ENCODE measurements around the gene PPP1R13B.
"Not testable (repeated sequence)": the region's sequence is repeated elsewhere in the genome, so short reads cannot be mapped to it uniquely, and the experiment has no call there.

PPP1R13B gene

DNA sequence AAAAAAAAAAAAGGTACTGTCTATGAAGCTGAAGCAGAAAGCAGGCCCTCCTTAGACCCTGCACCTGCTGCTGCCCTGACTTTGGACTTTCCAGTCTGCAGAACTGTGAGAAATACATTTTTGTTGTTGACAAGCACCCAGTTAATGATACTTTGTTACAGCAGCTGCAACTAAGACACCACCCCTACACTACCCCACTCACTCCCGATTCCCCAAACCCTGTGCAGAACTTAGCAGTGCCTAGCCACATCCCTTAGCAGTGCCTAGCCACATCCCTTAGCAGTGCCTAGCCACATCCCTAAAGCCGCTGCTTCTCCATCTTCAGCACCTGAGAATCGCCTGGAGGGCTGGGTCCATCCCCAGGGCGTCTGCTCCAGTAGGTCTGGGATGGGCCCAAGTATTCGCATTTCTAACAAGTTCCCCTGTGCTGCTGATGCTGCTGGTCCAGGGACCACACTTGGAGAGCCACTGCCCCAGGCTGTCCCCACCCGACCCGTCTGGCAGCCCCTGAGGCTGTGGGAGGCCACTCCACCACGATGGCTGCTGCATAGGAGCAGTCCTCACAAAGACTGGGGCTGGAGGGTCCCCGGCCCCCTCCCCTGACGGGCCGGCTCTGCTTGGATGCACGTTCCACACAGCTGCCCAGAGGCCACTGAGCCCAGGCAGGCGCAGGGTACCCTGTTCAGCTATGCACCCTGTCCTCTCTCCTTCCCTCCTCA is 10.8 kb upstream of the PPP1R13B start:
- no peak for DNase-seq (ENCODE audit: low read depth)

DNA sequence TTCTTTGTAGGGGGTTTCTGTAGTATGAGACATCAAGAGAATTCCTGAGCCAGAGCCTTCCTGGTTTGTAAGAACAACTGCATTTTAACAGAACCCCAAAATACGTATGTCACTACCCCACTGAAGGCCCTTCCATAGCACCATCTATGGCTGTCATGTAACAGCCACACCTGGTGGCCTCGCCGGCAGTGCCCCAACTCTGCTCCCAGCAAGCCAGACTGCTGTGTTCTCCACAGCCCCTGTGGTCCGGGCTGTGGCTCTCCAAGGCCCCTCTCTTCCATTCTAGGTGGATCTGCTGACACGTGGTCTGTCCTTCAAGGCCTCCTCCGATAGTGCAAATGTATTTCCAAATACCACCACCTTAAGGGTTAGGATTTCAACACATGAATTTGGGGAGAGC is 9.9 kb upstream of the PPP1R13B start:
- DNase-seq (ENCODE audit: low read depth), result no peak

DNA sequence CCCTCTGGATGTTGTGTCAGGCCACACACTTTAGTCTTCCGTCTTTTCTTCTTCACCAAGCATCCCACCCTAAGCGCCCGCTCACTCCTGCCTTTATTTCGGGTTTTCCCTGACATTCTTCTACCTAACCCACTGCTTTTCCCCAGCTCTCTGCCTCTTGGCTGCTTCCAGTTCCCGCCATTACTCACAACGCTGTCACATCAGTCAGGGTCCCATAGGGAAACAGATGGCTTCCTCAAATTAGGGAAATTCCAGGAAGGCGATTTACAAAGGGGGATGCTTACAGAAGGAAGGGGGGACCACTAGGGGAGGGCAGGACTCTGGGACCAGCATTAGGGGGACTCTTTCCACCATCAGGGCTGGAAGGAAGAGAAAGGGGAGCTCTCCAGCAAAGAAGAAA is 9.2 kb upstream of the PPP1R13B start:
- no peak for DNase-seq (ENCODE audit: low read depth)

DNA sequence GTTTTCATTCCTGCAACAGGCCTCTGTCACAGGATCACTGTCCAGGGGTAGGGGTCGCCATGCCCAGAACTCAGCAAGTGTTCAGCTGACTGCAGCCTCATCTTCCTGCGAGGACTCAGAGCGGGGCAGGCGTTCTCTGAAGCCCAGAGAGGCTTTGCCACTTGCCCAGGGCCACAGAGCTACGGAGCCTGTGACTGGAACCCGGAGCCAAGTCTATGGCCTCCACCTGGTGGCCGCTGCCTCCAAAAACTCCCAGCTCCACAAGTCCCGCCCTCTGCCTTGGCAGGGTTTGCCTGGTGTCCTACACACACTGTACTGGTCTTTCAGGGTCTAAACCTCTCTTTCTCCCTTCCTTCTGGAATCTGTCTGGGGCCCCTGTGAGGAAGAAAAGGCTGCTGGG is 8.7 kb upstream of the PPP1R13B start:
- no peak for DNase-seq (ENCODE audit: low read depth)

DNA sequence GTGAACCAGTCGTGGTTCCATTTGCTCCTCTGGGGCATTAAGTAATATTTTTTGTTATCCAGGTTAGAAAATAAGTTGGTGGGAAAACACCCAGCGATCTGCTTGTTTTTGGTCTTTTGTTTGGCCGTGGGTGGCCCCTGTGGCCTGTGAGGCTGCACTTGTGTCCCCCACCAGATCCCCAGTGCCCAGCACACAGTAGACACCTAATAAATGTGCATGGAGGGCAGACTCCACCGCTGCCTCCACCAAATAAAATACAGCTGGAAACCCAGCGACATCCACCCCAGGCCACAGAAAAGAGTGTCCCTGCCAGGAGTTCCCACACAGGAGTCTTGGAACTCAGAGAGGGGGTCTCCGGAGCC is 8.3 kb upstream of the PPP1R13B start:
- DNase-seq (ENCODE audit: low read depth), result no peak

DNA sequence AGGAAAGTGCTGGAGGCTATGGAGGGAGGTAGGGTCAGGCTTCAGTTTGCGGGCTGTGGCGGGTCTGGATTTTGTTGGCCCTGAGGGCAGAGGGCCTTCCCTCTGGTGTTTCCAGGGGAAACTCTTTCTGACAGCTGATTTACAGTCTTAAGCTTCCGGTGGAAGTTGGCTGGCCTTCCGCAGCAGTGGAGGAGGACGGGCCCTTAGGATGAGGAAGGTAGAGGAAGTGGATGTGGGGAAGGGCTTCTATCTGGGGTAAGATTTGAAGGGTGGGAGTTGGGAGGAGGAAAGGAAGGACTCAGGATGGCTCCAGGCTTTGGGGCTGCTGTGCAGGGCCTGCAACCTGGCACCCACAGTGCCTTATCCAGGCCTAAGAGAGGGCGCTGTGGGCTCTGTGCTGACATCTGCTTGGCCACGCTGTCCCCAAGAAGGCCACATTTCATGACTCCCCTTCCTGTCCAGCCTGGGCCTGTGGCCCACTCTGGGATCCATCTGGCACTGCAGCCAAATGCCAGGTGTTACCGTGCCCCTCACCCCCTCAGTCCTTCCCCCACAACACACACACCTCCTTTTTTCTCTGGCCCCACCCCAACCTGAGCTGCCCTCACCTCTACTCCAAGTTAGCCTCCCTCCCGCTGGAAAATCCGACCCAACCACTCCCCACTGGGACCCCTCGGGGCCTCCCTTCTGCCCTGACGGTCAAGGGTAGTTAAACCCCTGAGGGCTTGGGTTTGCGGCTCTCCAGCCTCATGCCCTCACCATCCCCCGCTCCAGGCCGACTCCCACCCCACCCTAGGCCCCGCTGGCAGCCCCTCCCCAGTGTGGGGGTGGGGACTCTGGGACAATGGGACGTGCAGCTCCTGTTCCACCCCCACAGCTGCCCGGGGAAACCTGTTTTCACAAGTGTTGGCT is 7.7 kb upstream of the PPP1R13B start:
- DNase-seq (ENCODE audit: low read depth), result no peak

DNA sequence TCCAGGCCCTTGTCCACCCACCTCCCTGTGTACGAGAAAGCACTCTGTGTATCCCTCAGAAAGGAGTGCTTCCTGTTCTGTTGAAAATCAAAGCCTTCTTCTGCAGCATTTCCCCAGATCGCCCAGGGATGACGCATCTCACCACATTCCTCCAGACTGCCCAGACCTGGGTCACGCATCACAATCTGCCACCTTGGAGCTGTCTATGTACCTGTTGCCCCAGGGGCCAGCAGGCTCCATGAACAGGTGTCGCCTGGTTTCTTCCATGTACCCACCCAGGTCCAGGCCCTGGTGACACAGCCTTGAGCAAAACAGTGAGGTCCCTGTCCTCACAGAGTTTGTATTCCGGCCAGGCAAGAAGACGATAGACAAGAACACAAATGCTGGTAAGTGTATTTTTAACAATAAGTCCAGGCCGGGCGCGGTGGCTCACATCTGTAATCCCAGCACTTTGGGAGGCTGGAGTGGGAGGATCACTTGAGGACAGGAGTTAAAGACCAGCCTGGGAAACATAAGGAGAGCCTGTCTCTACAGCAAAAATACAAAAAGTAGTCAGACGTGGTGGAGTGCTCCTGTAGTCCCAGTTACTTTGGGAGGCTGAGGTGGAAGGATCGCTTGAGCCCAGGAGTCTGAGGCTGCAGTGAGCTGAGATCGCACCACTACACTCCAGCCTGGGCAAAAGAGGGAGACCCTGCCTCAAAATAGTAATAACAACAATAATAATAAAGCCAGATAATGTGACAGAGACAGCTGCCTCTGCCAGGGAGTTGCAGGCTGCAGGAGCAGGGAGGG is 6.8 kb upstream of the PPP1R13B start:
- DNase-seq (ENCODE audit: low read depth), result no peak

DNA sequence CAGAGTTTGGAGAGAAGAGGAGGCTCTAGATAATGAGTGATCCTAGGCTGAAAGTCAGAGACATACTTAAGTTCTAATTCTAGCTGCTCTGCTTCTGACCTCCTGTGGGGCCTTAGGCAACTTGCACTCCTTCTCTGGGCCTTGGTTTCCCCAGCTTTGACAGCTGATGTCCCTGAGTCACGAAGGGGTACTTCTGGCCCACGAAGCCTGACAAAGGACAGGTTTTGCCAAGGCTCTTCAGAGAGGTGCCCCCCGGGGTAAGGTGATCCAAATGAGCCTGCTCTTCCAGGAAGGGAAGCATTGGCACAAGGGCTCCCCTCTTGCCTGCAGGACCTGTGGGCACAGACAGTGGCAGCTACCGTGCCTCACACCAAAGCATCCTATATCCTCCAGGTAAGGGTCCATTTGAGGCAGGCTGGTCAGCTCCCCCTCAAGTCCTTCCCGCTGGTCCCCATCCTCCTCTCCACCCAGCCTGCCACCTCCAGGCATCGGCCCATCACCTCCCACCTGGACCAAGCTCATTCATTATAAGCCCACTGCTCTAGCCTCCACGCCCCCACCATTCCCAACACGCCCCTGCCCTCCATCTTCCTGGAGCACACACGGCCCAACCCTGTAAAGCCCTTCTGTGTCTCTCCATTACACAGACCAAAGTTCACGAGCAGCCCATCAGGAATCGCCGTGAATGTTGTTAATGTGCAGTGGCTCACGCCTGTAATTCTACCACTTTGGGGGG is 1.9 kb upstream of the PPP1R13B start:
- DNase-seq (ENCODE audit: low read depth), result no peak

DNA sequence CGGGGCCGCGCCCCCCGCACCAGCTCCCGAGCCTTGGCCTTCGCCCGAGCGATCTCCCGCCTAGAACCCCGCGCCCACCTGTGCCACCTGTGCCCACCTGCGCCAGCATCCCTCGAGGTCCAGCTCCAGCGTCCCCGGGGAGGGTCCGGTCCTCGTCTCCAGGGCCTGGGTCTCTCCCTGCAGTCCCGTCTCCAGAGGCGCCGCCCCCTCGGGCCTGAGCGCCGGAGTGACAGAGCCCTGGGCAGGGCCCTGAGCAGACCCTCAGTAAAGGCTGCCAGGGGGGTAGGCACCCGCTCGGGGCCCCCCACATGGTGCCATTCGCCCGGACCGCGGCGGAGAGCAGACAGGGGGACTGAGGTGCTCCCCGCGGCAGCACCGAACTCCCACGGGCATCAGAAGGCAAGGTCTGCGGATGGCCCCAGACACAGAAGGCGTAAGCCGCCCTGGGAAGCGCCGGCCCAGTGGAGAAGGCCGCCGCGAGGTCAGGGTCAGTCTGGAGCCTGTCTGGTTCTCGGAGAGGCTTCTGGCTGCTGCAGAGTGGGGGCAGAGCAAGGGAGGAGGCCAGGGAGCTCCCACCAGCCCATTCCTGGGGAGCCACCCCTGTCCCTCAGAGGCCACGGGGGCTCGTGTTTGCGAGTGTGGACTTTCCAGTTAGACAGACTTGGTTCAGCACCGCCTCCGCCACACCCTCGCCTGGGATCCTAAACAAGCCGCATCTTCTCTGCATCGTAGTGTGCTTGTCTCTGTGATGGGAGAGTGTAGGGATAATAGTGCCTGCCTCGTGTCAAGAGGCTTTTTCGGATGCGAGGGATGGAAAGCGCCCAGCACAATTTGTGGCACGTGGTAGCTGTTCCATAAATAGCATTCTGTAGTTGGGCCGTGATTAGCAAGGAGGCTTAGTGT is 1.1 kb upstream of the PPP1R13B start:
- DNase-seq (ENCODE audit: low read depth), result no peak

DNA sequence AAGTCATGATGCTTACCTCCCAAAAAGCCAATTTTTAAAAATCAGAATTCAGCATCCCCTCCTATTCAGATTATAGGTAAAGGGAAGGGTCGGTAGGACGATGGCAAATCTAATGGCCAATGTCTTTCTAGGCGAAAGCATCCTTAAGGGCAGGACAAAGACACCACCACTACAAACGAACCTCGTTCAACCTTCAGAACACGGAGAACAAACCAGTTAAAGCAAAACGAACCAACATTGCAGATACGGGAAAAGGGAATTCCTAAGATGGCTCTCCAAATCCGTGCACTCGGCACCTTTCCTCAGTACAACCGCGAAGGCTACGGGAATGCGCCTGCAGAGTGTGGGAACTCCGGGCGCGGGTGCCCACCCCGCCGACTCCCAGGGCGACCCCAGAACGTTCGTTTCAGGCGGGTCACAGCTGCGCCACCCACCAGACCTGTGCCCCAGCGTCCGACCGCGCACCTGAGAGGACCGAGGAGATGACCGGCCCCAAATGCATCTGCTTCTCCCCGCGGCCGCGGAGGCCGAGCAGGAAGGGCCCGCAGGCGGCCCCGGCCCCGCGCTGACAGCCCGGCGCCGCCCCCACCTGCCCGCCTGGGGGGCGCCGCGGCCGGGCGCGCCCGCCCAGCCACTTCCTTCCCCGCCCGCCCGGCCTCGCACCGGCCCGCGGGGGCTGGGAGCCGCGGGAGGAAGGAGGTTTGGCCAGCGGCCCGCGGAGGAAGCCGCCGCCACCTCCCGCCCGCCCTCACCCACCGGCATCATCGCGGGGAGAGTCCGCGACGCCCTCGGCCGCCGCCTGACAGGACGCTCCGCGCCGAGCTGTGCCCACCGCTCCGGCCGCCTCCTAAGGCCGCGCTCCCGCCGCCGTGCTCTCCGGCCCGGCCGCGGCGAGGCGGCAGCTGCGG is 578 bp downstream of the PPP1R13B start:
- no peak for DNase-seq (ENCODE audit: low read depth)

DNA sequence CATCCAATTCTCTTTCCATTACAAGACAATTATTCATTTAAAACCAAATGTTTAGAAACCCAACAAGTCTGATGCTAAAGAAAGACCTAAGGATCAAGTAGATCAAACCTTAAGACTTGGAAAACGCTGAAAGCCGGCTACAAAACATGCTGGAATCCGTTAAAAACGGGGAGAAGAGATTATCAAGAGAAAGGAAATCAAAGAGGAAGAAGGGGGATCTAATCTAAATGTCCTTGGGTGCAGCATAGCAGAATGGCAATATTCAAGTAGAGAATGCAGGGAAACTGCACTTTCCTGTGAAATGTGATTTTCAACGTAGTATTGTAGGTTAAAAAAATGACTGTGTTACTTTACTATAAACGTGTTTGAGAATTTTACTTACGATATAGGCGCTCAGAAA is 1.3 kb downstream of the PPP1R13B start:
- no peak for DNase-seq (ENCODE audit: low read depth)

DNA sequence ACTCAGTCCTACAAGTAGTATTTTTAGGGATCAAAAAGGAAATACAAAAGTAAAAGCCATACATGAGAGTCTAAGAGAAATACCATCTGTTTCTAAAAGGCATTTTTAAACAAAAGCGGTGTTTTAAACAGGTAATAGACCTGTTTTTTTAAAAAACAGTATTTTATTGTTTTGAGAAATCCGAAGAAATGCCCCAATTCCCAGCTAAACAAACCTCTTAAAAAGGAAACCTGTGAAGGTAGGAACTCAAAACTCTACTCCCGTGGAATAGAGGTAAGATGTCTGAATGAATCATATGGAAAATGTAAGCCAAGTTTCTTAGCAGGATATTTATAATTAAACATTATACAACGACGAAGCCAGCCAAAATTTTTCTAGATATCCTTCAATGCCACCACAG is 2.0 kb downstream of the PPP1R13B start:
- no peak for DNase-seq (ENCODE audit: low read depth)

DNA sequence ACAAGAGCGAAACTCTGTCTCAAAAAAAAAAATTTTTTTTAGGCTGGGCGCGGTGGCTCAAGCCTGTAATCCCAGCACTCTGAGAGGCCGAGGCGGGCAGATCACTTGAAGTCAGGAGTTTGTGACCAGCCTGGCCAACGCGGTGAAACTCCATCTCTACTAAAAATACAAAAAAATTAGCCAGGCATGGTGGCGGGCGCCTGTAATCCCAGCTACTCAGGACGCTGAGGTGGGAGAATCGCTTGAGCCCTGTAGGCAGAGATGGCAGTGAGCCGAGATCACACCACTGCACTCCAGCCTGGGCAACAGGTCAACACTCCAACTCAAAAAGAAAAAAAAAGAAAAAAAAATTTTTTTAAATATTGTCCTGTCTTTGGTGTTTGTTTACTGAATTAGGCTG is 6.1 kb downstream of the PPP1R13B start:
- DNase-seq (ENCODE audit: low read depth), result not testable (repeated sequence)

DNA sequence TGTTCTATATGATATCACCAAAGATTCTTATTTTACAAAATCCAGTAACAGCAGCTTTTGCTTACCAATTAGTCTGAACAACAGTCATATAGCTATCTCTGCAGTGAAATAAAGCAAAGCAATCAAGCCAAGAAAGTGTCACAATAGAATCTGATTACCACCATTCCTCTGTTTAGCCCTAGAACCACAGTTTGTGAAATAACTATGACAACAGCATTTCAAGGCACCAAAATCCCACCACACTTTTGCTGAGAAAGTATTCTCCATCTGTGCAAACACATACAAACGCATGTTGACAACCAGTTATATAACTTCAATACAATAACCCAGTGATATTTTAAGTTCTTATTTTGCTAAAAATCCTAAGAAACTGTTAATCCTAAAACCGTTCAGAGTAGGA is 7.4 kb downstream of the PPP1R13B start:
- DNase-seq (ENCODE audit: low read depth), result no peak

DNA sequence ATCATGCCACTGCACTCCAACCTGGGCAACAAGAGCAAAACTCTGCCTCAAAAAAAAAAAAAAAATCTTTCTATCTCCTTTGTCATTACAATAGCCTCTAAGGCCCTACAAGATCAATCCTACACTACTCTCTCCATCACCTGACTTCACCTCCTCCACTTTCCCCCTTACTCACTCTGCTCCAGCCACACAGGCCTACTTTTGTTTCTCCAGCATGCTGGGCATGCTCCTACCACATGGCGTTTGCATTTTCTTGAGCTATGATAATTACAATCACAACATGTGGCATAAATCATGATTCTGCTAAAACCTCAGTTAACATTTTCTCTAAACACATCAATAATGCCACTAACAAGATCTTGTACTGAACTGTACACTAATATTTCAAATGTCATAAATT is 7.8 kb downstream of the PPP1R13B start:
- DNase-seq (ENCODE audit: low read depth), result no peak

DNA sequence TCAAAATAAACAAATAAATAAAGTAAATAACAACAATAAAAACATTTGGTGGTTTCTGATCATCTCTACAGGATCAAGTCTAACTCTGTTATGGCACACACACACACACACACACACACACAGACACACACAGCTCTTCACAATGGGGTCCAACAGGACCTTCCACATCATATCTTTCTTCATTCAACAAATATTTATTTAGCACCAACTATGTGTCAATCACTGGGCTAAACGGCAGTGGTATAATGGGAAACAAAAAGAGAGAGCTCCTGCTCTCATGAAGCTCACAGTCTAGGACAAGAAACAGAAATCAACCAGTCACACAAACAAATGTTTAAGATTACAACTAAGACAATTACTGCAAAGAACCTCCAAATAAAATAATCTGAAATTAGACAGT is 9.3 kb downstream of the PPP1R13B start:
- no peak for DNase-seq (ENCODE audit: low read depth)

DNA sequence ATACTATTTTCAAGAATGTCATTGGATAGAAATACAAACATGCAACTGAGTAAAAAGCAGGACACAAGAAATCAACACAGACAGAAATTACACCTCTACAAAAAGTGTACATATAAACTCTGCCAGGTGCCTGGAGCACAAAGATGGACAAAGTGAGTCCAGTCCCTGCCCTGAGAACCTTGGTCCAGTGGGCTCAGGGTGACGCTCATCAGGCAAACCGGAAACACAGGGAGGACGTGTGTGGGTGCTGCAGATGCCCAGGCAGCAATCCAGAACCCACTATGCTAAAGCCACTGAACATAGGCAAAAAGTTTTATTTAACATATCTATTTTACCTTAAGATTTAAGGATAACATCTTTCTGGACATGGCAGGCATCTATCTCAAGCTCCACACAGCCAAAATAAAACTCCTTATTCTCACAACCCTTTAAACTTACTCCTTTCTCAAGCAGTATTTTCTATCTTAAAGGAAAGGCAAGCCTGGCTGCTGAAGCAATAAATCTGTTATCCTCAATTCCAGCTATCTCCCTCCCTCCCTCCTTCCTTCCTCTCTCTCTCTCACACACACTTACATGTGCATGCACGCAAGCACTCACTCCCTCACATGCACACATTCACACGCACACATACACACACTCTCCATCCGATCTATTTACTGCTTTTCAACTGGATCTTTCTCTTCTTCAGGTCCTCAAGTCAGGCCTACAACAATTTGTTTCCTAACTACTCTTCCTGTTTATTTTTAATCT is 10.2 kb downstream of the PPP1R13B start:
- no peak for DNase-seq (ENCODE audit: low read depth)

DNA sequence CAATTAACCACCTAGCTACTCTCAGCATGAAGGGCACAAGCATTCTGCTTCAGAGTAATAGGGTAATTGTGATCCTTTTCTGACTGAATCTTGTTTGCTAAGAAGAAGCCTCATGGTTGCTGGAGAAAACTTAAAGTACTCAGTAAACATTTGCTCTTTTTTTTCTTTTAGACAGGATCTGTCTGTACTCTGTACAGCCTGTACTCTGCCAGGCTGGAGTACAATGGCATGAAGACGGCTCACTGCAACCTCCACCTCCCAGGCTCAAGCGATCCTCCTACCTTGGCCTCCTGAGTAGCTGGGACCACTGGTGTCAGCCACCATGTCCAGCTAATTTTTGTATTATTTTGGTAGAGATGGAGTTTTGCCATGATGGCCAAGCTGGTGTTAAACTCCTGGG is 12.4 kb downstream of the PPP1R13B start:
- no peak for DNase-seq (ENCODE audit: low read depth)

DNA sequence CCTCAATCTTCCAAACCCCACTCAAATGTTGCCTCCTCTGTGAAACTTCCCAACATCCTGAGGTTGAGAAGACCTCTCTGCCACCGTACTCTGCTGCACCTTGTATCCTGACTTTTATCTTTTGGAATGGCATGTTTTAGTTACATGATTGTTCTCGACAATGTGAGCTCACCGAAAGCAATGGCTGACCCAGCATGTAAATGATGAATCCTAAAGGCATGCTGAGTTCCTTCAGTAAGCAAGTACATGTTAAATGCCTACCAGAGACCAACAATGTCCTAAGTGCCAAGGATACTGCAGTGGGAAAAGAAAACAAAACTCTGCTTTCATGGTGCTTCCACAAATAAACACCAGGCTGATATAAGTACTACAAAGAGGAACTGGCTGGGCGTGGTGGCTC is 13.7 kb downstream of the PPP1R13B start:
- no peak for DNase-seq (ENCODE audit: low read depth)
